ELF-1 (cell line): ENCODE measurements around the gene PIM3.

ENCODE experiments used
- DNase-seq: peaks from one replicate; pipeline ENCODE4 v3.0.0-alpha.2; 2016; ENCODE audit warnings: low read depth, low spot score

Gene PIM3

GRCh38 chr22:49955581-49956417, 4.8 kb upstream of the PIM3 start:
- DNase-seq = no peak

- no peak for DNase-seq
These were observed 4.2 kb upstream of the PIM3 start for GRCh38 chr22:49956418-49956770.

- no peak for DNase-seq
These were observed 3.4 kb upstream of the PIM3 start for GRCh38 chr22:49956914-49957825.

- no peak for DNase-seq
These were observed 2.7 kb upstream of the PIM3 start for GRCh38 chr22:49957826-49958365.

GRCh38 chr22:49958366-49958921, 2.1 kb upstream of the PIM3 start:
- DNase-seq = no peak

GRCh38 chr22:49958931-49959781, 1.4 kb upstream of the PIM3 start:
- DNase-seq = no peak

GRCh38 chr22:49959782-49960158, 802 bp upstream of the PIM3 start:
- no peak for DNase-seq

GRCh38 chr22:49961005-49961600, 531 bp downstream of the PIM3 start:
- DNase-seq = no peak

- peak; percentile 65 for DNase-seq
These were observed 1.0 kb downstream of the PIM3 start for GRCh38 chr22:49961601-49962011.

GRCh38 chr22:49962012-49962750, 1.6 kb downstream of the PIM3 start:
- DNase-seq = peak; percentile 81

GRCh38 chr22:49962751-49963646, 2.4 kb downstream of the PIM3 start:
- peak; percentile 6 for DNase-seq

GRCh38 chr22:49963647-49964026, 3.1 kb downstream of the PIM3 start:
- no peak for DNase-seq

GRCh38 chr22:49964136-49965090, 3.8 kb downstream of the PIM3 start:
- peak; percentile 1 for DNase-seq

- DNase-seq = peak; percentile 4
These were observed 4.8 kb downstream of the PIM3 start for GRCh38 chr22:49965091-49966040.

GRCh38 chr22:49966041-49966773, 5.6 kb downstream of the PIM3 start:
- peak; percentile 3 for DNase-seq
